GM21576 (cell line): ENCODE results near the gene CLEC17A.
A peak's percentile ranks its signal among the peaks of the same experiment; 100 is the strongest.
"Not testable (repeated sequence)": the region's sequence is repeated elsewhere in the genome, so short reads cannot be mapped to it uniquely, and the experiment has no call there.

ENCODE experiments used
- ATAC-seq: cut with Tn5 transposase; IDR thresholded peaks from one replicate; pipeline ENCODE4 v1.9.1; 2021; ENCODE audit warnings: mild to moderate bottlenecking, moderate library complexity; ENCODE audit not compliant: unreplicated experiment

Gene CLEC17A, protein sequence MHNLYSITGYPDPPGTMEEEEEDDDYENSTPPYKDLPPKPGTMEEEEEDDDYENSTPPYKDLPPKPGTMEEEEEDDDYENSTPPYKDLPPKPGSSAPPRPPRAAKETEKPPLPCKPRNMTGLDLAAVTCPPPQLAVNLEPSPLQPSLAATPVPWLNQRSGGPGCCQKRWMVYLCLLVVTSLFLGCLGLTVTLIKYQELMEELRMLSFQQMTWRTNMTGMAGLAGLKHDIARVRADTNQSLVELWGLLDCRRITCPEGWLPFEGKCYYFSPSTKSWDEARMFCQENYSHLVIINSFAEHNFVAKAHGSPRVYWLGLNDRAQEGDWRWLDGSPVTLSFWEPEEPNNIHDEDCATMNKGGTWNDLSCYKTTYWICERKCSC

GRCh38 chr19:14582894-14583340 is at the start of gene CLEC17A:
Gene CLEC17A (plus strand): TSS chr19:14583084. CDS start chr19:14583161, 77 bp downstream.
- no peak for ATAC-seq

DNA sequence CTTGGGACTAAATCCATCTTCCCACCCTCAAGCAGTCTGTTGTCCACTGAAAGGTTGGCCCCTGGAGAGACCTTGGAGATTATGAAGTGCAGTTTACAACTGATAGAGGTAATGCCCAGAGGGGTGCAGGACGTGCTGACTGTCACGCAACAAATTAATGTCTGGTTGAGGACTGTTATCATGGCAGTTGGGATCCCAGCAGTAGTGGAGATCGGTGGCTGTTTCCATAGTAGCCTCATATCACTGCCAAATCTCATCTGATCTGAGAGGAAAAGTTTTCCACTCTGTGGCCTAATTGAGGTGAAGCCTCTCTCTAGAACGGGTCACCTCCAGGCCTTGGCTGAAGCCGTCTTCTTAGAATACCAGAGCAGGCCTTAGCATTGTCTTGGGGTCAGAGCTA is 49.4 kb upstream of the CLEC17A start:
- ATAC-seq: no peak

DNA sequence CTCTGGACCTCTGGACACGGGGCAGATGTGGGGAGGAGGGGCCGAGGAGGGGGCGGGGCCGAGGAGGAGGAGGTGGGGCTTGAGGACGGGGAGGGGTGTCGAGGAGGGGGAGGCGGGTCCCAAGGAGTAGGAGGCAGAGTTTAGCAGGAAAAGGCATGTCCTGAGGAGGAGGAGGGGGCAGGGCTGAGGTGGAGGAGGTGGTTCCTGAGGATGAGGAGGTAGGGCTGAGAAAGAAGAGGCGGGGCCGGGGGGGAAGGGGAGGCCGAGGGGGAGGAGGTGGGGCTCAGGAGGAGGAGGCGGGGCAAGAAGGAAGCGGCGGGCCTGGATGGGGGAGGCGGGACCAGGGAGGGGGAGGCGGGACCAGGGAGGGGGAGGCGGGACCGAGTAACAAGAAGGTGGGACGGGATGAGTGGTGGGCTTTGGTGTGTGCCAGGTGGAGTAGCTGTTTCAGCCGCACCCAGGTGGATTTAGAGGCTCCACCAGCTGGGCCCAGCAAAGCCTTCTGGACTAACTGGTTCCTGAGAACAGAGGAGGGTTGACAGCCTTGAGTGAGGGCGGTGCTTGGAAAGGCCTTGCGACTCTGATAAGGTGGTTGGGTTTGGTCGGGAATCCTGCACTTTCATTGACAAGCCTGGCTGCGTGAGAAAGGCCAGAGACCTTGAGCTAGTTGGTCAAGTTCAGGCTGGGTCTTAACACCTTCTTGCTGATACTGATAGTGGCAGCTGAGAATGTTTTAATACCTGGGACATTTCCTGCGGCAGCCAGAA is 45.8 kb upstream of the CLEC17A start:
- ATAC-seq: no peak

DNA sequence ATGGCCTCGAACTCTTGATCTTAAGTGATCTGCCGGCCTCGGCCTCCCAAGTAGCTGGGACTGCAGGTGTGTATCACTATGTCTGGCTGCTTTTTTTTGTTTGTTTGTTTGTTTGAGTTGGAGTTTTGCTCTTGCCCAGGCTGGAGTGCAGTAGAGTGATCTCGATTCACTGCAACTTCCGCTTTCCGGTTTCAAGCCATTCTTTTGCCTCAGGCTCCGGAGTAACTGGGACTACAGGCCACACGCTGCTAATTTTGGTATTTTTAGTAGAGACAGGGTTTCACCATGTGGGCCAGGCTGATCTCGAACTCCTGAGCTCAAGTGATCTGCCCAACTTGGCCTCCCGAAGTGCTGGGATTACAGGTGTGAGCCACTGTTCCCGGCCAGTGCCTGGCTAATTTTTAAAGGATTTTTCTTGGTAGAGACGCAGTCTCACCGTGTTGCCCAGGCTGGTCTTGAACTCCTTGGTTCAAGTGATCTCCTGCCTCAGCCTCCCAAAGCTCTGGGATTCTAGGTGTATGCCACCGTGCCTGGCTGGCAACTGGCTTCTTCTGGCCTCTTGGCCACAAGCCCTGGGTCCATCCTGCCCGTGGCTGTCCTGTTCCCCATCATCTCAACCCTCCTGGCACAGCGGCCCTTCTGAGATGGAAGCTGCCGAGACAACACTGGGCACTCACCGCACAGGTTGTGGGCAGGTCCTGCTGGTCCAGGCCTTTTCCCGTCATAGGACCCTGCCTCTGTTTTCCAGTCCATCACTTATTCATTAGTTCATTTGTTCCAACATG is 42.0 kb upstream of the CLEC17A start:
- ATAC-seq: no peak

DNA sequence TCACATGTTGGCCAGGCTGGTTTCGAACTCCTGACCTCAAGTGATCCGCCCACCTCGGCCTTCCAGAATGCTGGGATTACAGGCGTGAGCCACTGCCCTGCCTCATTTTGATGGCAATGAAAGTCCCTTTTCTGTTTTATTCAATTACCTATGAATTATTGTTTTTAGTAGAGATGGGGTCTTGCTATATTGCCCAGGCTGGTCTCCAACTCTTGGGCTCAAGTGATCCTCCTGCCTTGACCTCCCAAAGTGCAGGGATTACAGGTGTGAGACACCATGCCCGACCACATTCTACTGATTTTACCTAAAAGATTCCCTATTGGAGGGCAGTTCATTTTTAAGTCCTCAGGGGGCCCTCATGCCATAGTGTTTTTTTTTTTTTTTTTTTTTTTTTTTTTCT is 40.9 kb upstream of the CLEC17A start:
- not testable (repeated sequence) for ATAC-seq

- ATAC-seq: no peak
These were observed 40.1 kb upstream of the CLEC17A start for GRCh38 chr19:14542711-14543328.

DNA sequence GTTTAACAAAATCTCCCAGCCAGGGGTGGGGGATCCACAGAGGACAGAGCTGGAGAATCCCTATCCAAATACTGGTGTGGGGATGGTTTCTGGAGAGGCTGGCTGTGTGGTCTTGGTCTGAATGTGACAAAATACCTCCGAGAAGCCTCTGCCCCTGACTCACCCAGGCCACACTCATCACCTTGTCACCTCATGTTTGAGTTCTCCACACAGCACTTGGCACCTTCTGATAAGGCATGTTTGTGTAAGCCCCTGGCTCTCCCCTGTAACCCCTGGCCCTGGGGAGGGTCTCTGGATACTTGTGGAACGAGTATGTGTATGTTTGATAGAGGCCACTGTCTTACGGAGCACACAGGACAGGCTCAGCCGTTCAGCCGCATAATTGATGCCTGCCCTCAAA is 38.8 kb upstream of the CLEC17A start:
- ATAC-seq: no peak

DNA sequence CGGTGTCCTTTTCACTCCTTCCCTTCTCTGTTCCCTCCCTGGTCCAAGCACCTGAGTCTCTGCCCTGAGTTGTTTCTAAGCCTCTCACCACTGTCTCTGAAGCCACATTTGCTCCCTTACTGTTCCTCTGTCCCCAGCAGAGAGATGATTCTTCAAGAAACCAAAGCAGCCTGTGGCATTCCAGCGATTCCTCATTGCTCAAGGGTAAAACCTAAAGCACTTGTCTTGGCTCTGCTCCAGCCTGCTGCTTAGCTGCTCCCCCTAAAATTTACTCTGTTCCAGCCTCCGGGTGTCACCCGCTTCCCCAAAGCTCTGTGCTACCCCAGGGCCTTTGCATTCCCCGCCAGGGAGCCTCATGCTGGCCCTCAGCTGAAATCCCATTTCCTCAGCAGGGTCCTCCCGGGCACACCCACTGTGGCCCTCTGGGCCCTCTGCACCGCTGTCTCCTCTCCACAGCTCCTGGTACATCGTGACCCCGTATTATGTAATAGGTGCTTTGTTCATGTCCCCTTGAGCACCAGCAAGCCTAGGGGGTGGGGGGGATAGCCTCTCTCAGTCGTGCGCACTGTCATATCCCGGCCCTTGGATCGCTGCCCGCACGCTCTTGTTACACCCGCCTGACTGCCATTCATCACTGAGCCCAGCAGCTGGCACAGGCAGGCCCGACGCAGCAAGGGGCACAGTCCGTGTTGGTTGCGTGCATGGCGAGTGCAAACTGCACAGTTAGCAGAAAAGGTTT is 37.7 kb upstream of the CLEC17A start:
- no peak for ATAC-seq

- ATAC-seq: no peak
These were observed 37.2 kb upstream of the CLEC17A start for GRCh38 chr19:14545716-14546082.

GRCh38 chr19:14550201-14550754 is 32.6 kb upstream of the CLEC17A start:
- no peak for ATAC-seq

DNA sequence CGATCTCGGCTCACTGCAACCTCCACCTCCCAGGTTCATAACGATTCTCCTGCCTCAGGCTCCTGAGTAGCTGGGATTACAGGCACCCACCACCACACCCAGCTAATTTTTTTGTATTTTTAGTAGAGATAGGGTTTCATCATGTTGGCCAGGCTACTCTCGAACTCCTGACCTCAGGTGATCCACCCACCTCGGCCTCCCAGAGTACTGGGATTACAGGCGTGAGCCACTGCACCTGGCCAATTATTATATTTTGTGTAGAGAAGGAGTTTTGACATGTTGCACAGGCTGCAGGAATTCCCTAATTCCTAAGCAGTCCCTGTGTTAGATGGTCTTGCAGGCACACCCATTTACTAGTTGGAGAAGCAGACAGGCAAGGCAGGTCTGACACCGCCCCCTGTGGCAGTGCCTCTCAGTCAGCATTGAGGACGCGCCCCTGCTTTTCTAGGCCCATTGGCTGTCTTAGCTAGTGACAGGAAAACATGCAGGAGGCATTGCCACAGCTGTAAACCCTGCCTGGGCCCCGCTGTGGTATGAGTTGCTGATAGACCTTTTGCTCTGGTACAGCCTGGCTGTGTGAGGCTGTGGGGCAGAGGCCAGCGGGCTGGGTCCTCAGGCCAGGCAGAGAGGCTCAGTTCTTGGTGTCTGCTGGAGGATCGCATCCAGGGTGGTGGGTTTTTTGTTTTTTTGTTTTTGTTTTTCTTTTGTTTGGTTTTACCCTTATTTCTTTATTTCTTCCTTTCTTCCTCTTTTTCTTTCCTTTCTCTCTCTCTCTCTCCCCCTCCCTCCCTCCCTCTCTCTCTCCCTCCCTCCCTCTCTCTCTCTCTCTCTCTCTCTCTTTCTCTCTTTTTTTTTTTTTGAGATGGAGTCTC is 31.5 kb upstream of the CLEC17A start:
- not testable (repeated sequence) for ATAC-seq

DNA sequence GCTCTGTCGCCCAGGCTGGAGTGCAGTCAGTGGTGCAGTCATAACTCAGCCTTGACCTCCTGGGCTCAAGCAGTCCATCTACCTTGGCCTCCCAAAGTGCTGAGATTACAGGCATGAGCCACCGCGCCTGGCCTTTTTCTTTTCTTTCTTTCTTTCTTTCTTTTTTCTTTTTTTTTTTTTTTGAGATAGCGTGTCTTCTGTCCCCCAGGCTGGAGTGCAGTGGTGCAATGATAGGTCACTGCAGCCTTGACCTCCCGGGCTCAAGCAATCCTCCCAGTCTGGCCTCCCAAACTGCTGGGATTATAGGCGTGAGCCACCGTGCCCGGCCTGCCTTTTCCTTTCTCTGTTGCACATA is 30.9 kb upstream of the CLEC17A start:
- ATAC-seq: not testable (repeated sequence)

GRCh38 chr19:14553042-14553938 is 29.6 kb upstream of the CLEC17A start:
- ATAC-seq: no peak

DNA sequence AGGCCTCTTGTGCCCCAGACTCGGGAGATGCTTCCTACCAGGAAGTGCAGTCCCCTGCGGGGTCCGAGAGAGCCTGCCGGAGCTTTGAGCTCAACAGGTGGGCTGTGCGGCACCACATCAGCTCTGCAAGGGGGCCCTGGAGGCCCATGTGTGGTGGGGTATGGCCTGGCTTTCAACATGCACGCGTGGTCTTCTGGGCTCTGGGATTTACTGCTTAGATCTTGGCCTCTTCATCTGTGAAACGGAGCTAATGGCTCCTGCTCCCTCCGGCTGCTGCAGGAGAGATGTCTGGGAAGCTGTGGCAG is 29.0 kb upstream of the CLEC17A start:
- no peak for ATAC-seq

GRCh38 chr19:14554382-14554812 is 28.5 kb upstream of the CLEC17A start:
- ATAC-seq: no peak

- ATAC-seq: no peak
These were observed 26.8 kb upstream of the CLEC17A start for GRCh38 chr19:14555918-14556661.

- ATAC-seq: peak; percentile 46
These were observed 26.2 kb upstream of the CLEC17A start for GRCh38 chr19:14556662-14557188.
